Testis (tissue), 3 donors: ENCODE measurements around the gene CADM1. TPM values are rescaled to one million over a fixed set of nuclear protein-coding genes. Genes with fewer than 3 reads are reported as not detected.

ENCODE experiments used
- DNase-seq: peaks from one replicate; pipeline ENCODE4 v3.0.0-alpha.2; 2019
- H3K27ac ChIP-seq, 2 donors: fragments of 200-600 bp; sonication (generic); one replicate each; pipeline ENCODE4 v1.5.1; 2019
- H3K27me3 ChIP-seq: fragments of 200-600 bp; sonication (generic); one replicate; pipeline ENCODE4 v1.5.1; 2019
- H3K36me3 ChIP-seq: fragments of 200-600 bp; sonication (generic); one replicate; pipeline ENCODE4 v1.5.1; 2017; ENCODE audit warnings: low read depth; ENCODE audit errors: missing control alignments
- H3K4me1 ChIP-seq: fragments of 200-600 bp; sonication (generic); one replicate; pipeline ENCODE4 v1.5.1; 2019
- H3K4me3 ChIP-seq, 2 donors: fragments of 200-600 bp; sonication (generic); one replicate each; pipeline ENCODE4 v1.5.1; 2017 to 2019
- H3K9me3 ChIP-seq: fragments of 200-600 bp; sonication (generic); one replicate; pipeline ENCODE4 v1.5.1; 2017
- CTCF ChIP-seq, 3 experiments: fragments of 450-650 bp in 2 of 3; fragments of 200-600 bp in 1 of 3; sonication (generic) in 1 of 3; IDR thresholded peaks; one replicate each; pipeline ENCODE4 v1.5.1; 2016 to 2019; ENCODE audit warnings: antibody characterized with exemption in 3 of 3, mild to moderate bottlenecking in 2 of 3, moderate library complexity in 1 of 3
- POLR2A ChIP-seq: fragments of 450-650 bp; IDR thresholded peaks from one replicate; pipeline ENCODE4 v1.6.1; 2017; ENCODE audit warnings: antibody characterized with exemption, mild to moderate bottlenecking, moderate library complexity
- WGBS, 2 donors: methylation state at CpG; one replicate each; pipeline ENCODE4 v1.1.5; 2018; 5-methylcytosine and 5-hydroxymethylcytosine counted together
- intact Hi-C: fragments of 100-400 bp; cut with DNase I; formaldehyde crosslinking; loops from one replicate; pipeline ENCODE4 v1.15.1; 2023; ENCODE audit warnings: low total_unique reads
- polyA plus RNA-seq: library from polyadenylated mRNA; stranded (reverse); fragments of 350-450 nt; fragmentation: Illumina TruSeq; extraction: RNeasy Lipid Tissue Mini Kit (QIAGEN cat#74804); gene quantifications from one replicate; pipeline ENCODE4 v1.2.3, GENCODE V29; 2014; ENCODE audit warnings: low read depth, low replicate concordance; ENCODE audit not compliant: insufficient read depth
- total RNA-seq, 2 donors: library from RNA; depleted of rRNA; stranded (reverse); fragments of >200 nt; gene quantifications; one replicate each; pipeline ENCODE4 v1.2.3, GENCODE V29; 2016

CADM1 gene
- total and polyA plus RNA-seq, 3 donors from 2014 or later: 135 to 230 (median 216) TPM

GRCh38 chr11:115304774-115305472 lies 199.3 kb downstream of the CADM1 start:
- no peaks in the 10 kb centered on the region for H3K9me3 ChIP-seq
- TF ChIP-seq POLR2A: no peak
- no peak for TF ChIP-seq CTCF (IDR thresholded peaks at IDR 0.05)
- no peaks in the 10 kb centered on the region for H3K27me3 ChIP-seq
- no peaks in the 10 kb centered on the region for H3K36me3 ChIP-seq
- intact Hi-C loops: no loop called here
- H3K4me1 ChIP-seq: no peaks in the 10 kb centered on the region
- peak overlapping the region; percentile 25 to 31 for H3K27ac ChIP-seq
- WGBS, 2 donors: 82 to 84% methylated on average over 6 of the region's 6 CpGs
- no peak overlapping the region for H3K4me3 ChIP-seq
- no peak for DNase-seq

GRCh38 chr11:115303929-115304531 lies 200.2 kb downstream of the CADM1 start:
- H3K36me3 ChIP-seq: no peaks in the 10 kb centered on the region
- intact Hi-C loops: no loop called here
- no peak overlapping the region for H3K4me3 ChIP-seq
- no peaks in the 10 kb centered on the region for H3K27me3 ChIP-seq
- H3K27ac ChIP-seq: no peak overlapping the region
- WGBS, 2 donors: 76 to 80% methylated on average over 2 of the region's 2 CpGs
- H3K4me1 ChIP-seq: no peaks in the 10 kb centered on the region
- TF ChIP-seq POLR2A (no peak), CTCF (IDR thresholded peaks at IDR 0.05) (no peak)
- no peaks in the 10 kb centered on the region for H3K9me3 ChIP-seq
- no peak for DNase-seq

- Histone ChIP-seq H3K9me3 (no peaks in the 10 kb centered on the region), H3K4me3 (no peak overlapping the region), H3K27me3 (no peaks in the 10 kb centered on the region), H3K36me3 (no peaks in the 10 kb centered on the region), H3K4me1 (no peaks in the 10 kb centered on the region), H3K27ac (no peak overlapping the region)
- TF ChIP-seq POLR2A (no peak), CTCF (IDR thresholded peaks at IDR 0.05) (no peak)
- WGBS, 2 donors: 74 to 80% methylated on average over 5 of the region's 5 CpGs
- intact Hi-C loops: no loop called here
- no peak for DNase-seq
These were observed 201.1 kb downstream of the CADM1 start for GRCh38 chr11:115302946-115303703.

- H3K36me3 ChIP-seq: no peaks in the 10 kb centered on the region
- H3K27ac ChIP-seq: no peak overlapping the region
- 90% methylated on average over 5 of the region's 5 CpGs for WGBS, 2 donors
- no peak overlapping the region for H3K4me3 ChIP-seq
- H3K27me3 ChIP-seq: no peaks in the 10 kb centered on the region
- no peak for DNase-seq
- intact Hi-C loops: no loop called here
- TF ChIP-seq CTCF (IDR thresholded peaks at IDR 0.05): no peak
- no peak for TF ChIP-seq POLR2A
- no peaks in the 10 kb centered on the region for H3K9me3 ChIP-seq
- no peaks in the 10 kb centered on the region for H3K4me1 ChIP-seq
These were observed 203.4 kb downstream of the CADM1 start for GRCh38 chr11:115300660-115301428.
